ENCODE results near the gene NHLH2. TPM values are rescaled to one million over a fixed set of nuclear protein-coding genes. Genes with fewer than 3 reads are reported as not detected.

Gene NHLH2
- total RNA-seq, 2 donors from 2014 or later, result not detected

GRCh38 chr1:115839029-115839678, 1.8 kb downstream of the NHLH2 start:
- intact Hi-C loops (cut with DNase I), result no loop called here
- DNase-seq (ENCODE audit: low spot score), result peak; percentile 77

GRCh38 chr1:115838431-115839028, 2.4 kb downstream of the NHLH2 start:
- no peak for DNase-seq (ENCODE audit: low spot score)
- intact Hi-C loops (cut with DNase I), result no loop called here

- no peak for DNase-seq (ENCODE audit: low spot score)
Observed at GRCh38 chr1:115837740-115838421, 3.0 kb downstream of the NHLH2 start.

GRCh38 chr1:115837341-115837739, 3.6 kb downstream of the NHLH2 start:
- intact Hi-C loops (cut with DNase I), result no loop called here
- no peak for DNase-seq (ENCODE audit: low spot score)

More at GRCh38 chr1:115837740-115838421, 3.0 kb downstream of the NHLH2 start:
- intact Hi-C loops (cut with DNase I), result no loop called here

- no peak for DNase-seq (ENCODE audit: low spot score)
- intact Hi-C loops (cut with DNase I), result no loop called here
Observed at GRCh38 chr1:115833856-115834255, 7.1 kb downstream of the NHLH2 start.

- no peak for DNase-seq (ENCODE audit: low spot score)
- intact Hi-C loops (cut with DNase I), result no loop called here
Observed at GRCh38 chr1:115832651-115833050, 8.3 kb downstream of the NHLH2 start.

- intact Hi-C loops (cut with DNase I), result no loop called here
- no peak for DNase-seq (ENCODE audit: low spot score)
Observed at GRCh38 chr1:115830963-115831362, 10.0 kb downstream of the NHLH2 start.

- intact Hi-C loops (cut with DNase I), result no loop called here
- DNase-seq (ENCODE audit: low spot score), result no peak
Observed at GRCh38 chr1:115829947-115830346, 11.0 kb downstream of the NHLH2 start.

- intact Hi-C loops (cut with DNase I), result no loop called here
- DNase-seq (ENCODE audit: low spot score), result no peak
Observed at GRCh38 chr1:115829023-115829674, 11.8 kb downstream of the NHLH2 start.

- peak; percentile 82 for DNase-seq (ENCODE audit: low spot score)
- intact Hi-C loops (cut with DNase I), result no loop called here
Observed at GRCh38 chr1:115828101-115829022, 12.6 kb downstream of the NHLH2 start.

- intact Hi-C loops (cut with DNase I), result no loop called here
- DNase-seq (ENCODE audit: low spot score), result no peak
Observed at GRCh38 chr1:115827452-115828044, 13.4 kb downstream of the NHLH2 start.

GRCh38 chr1:115826628-115827027, 14.3 kb downstream of the NHLH2 start:
- intact Hi-C loops (cut with DNase I), result no loop called here
- no peak for DNase-seq (ENCODE audit: low spot score)

- intact Hi-C loops (cut with DNase I), result no loop called here
- no peak for DNase-seq (ENCODE audit: low spot score)
Observed at GRCh38 chr1:115822117-115822516, 18.8 kb downstream of the NHLH2 start.

- DNase-seq (ENCODE audit: low spot score), result no peak
- intact Hi-C loops (cut with DNase I), result no loop called here
Observed at GRCh38 chr1:115815694-115816093, 25.2 kb downstream of the NHLH2 start.

- DNase-seq (ENCODE audit: low spot score), result no peak
- intact Hi-C loops (cut with DNase I), result no loop called here
Observed at GRCh38 chr1:115814685-115815398, 26.1 kb downstream of the NHLH2 start.

GRCh38 chr1:115813727-115814126, 27.2 kb downstream of the NHLH2 start:
- intact Hi-C loops (cut with DNase I), result no loop called here
- no peak for DNase-seq (ENCODE audit: low spot score)

- no peak for DNase-seq (ENCODE audit: low spot score)
- intact Hi-C loops (cut with DNase I), result no loop called here
Observed at GRCh38 chr1:115811140-115811828, 29.6 kb downstream of the NHLH2 start.

GRCh38 chr1:115810609-115811008, 30.3 kb downstream of the NHLH2 start:
- no peak for DNase-seq (ENCODE audit: low spot score)
- intact Hi-C loops (cut with DNase I), result no loop called here
